GM18507 (cell line): ENCODE results near the gene CELF5.
A peak's percentile ranks its signal among the peaks of the same experiment; 100 is the strongest.
"Not testable (repeated sequence)": the region's sequence is repeated elsewhere in the genome, so short reads cannot be mapped to it uniquely, and the experiment has no call there.

ENCODE experiments used
- DNase-seq: peaks from one replicate; pipeline ENCODE4 v3.0.0; 2011; ENCODE audit warnings: low read depth; ENCODE audit not compliant: insufficient read length; ENCODE audit errors: extremely low spot score
- FAIRE-seq: peaks from 2 replicates; lab custom pipeline; 2011; peaks lifted over from hg19 to GRCh38; lab: Jason Lieb, UNC

Gene CELF5

GRCh38 chr19:3204646-3205275, 19.7 kb upstream of the CELF5 start:
- FAIRE-seq (no peak), DNase-seq (no peak)

- DNase-seq (no peak), FAIRE-seq (no peak)
These were observed 18.1 kb upstream of the CELF5 start for GRCh38 chr19:3206216-3206953.

- no peak for DNase-seq
- no peak for FAIRE-seq
These were observed 16.8 kb upstream of the CELF5 start for GRCh38 chr19:3207461-3208242.

GRCh38 chr19:3208317-3209207, 15.9 kb upstream of the CELF5 start:
- DNase-seq: no peak
- no peak for FAIRE-seq

GRCh38 chr19:3210347-3211017, 14.0 kb upstream of the CELF5 start:
- peak; percentile 59 for DNase-seq
- peak; percentile 76 for FAIRE-seq

GRCh38 chr19:3211191-3211590, 13.3 kb upstream of the CELF5 start:
- FAIRE-seq: no peak
- no peak for DNase-seq

- FAIRE-seq: no peak
These were observed 11.3 kb upstream of the CELF5 start for GRCh38 chr19:3213159-3213558.

GRCh38 chr19:3216874-3217273, 7.6 kb upstream of the CELF5 start:
- FAIRE-seq (no peak), DNase-seq (no peak)

More at GRCh38 chr19:3213159-3213558, 11.3 kb upstream of the CELF5 start:
- DNase-seq: no peak

- no peak for DNase-seq
These were observed 3.9 kb upstream of the CELF5 start for GRCh38 chr19:3220576-3220975.

GRCh38 chr19:3221576-3221975, 2.9 kb upstream of the CELF5 start:
- DNase-seq, FAIRE-seq: not testable (repeated sequence)

More at GRCh38 chr19:3220576-3220975, 3.9 kb upstream of the CELF5 start:
- FAIRE-seq: no peak

- FAIRE-seq (no peak), DNase-seq (no peak)
These were observed 1.8 kb upstream of the CELF5 start for GRCh38 chr19:3222709-3223108.

GRCh38 chr19:3225169-3225485, 666 bp downstream of the CELF5 start:
- FAIRE-seq (no peak), DNase-seq (no peak)

GRCh38 chr19:3225677-3226093, 1.2 kb downstream of the CELF5 start:
- DNase-seq: no peak
- no peak for FAIRE-seq

GRCh38 chr19:3227054-3227626, 2.7 kb downstream of the CELF5 start:
- FAIRE-seq (no peak), DNase-seq (no peak)

GRCh38 chr19:3229346-3229743, 4.9 kb downstream of the CELF5 start:
- DNase-seq: no peak
- FAIRE-seq: no peak

- no peak for FAIRE-seq
- DNase-seq: no peak
These were observed 5.5 kb downstream of the CELF5 start for GRCh38 chr19:3229888-3230496.

- FAIRE-seq: no peak
- no peak for DNase-seq
These were observed 6.8 kb downstream of the CELF5 start for GRCh38 chr19:3231288-3231687.

- DNase-seq (no peak), FAIRE-seq (no peak)
These were observed 8.7 kb downstream of the CELF5 start for GRCh38 chr19:3233116-3233515.
